Psoas muscle (tissue), 8 donors: ENCODE data around the gene SRGAP3. TPM values are rescaled to one million over a fixed set of nuclear protein-coding genes. Genes with fewer than 3 reads are reported as not detected.

Experiments used
- ATAC-seq, 4 donors: fragments of 200-7000 bp; cut with Tn5 transposase; one replicate each; pipeline ENCODE4 v1.9.1; 2020; ENCODE audit warnings: moderate library complexity in 3 of 4, mild to moderate bottlenecking in 2 of 4
- DNase-seq, 2 donors: peaks; one replicate each; pipeline ENCODE4 v3.0.0-alpha.2; 2020
- H3K27ac ChIP-seq: fragments of 200-600 bp; one replicate; pipeline ENCODE4 v1.8.0; 2022
- H3K27me3 ChIP-seq, 3 donors: fragments of 200-600 bp in 1 of 3; one replicate each; pipeline versions ENCODE4 v1.6.1 to v1.8.0; 2013 to 2022; ENCODE audit warnings: low read length in 2 of 3, mild to moderate bottlenecking in 2 of 3, moderate library complexity in 1 of 3; ENCODE audit not compliant: insufficient read depth in 3 of 3
- H3K36me3 ChIP-seq, 2 donors: fragments of 200-600 bp in 1 of 2; one replicate each; pipeline versions ENCODE4 v1.6.1 to v1.8.0; 2013 to 2022; ENCODE audit warnings: low read depth in 1 of 2, mild to moderate bottlenecking in 1 of 2, moderate library complexity in 1 of 2; ENCODE audit not compliant: insufficient read depth in 1 of 2
- H3K4me1 ChIP-seq: fragments of 200-600 bp; one replicate; pipeline ENCODE4 v1.8.0; 2022
- H3K4me3 ChIP-seq: fragments of 200-600 bp; one replicate; pipeline ENCODE4 v1.8.0; 2022; ENCODE audit warnings: mild to moderate bottlenecking
- H3K9me3 ChIP-seq: fragments of 200-600 bp; one replicate; pipeline ENCODE4 v1.8.0; 2022
- CTCF ChIP-seq: fragments of 200-600 bp; IDR thresholded peaks from one replicate; pipeline ENCODE4 v1.8.0; 2022; ENCODE audit warnings: antibody characterized with exemption
- WGBS, 3 donors: extraction: QIAGEN DNeasy Blood & Tissue Kit; methylation state at CpG; one replicate each; pipeline versions ENCODE4 v1.1.6 to v1.1.7; 2013; 5-methylcytosine and 5-hydroxymethylcytosine counted together
- intact Hi-C, 2 donors: fragments of 100-400 bp; cut with DNase I; formaldehyde crosslinking; loops; one replicate each; pipeline versions ENCODE4 v1.11.0 to v1.14.2; 2022
- polyA plus RNA-seq, 3 donors: library from polyadenylated mRNA; stranded (reverse); fragments of 200-250 nt; gene quantifications; one replicate each; pipeline ENCODE4 v1.2.3, GENCODE V29; 2013
- total RNA-seq, 4 donors: library from RNA; stranded (reverse); fragmentation: NEBNext Ultra II Directional in 2 of 4; extraction: Animal tissue kit (Norgen Biotek cat#: 25700) in 2 of 4; gene quantifications; one replicate each; pipeline versions ENCODE4 v1.2.1 to v1.2.4, GENCODE V29; 2021 to 2023
- donor health status: healthy with polysubstance abuse.
- donor health status: DM: no; HTN: no; CAD: no; lungs with moderate emphysema.
- donor health status: Bipolar disorder and iron deficiency.
- donor health status: healthy.
- donor health status: DM: yes; HTN: yes; CAD: no.
- donor health status: DM: no; HTN: no; CAD: no.
- donor health status: DM: no; HTN: no; CAD: no.
- donor health status: DM: yes; HTN: yes; CAD: no.

SRGAP3 gene
- total and polyA plus RNA-seq, 7 donors: 0.77 to 7.6 (median 1.9) TPM

GRCh38 chr3:9188583-9188982, 60.9 kb downstream of the SRGAP3 start:
- intact Hi-C loops: loop anchor here in 1 of 2 donors (2.0 kb wide), 1 partner anchor 18 kb away; no protein-coding TSS in a partner anchor
- no peaks in the 10 kb centered on the region for H3K36me3 ChIP-seq
- no peaks in the 10 kb centered on the region for H3K27me3 ChIP-seq
- H3K4me3 ChIP-seq: no peak overlapping the region
- TF ChIP-seq CTCF: no peak
- H3K4me1 ChIP-seq: peaks cover 6% of the 10 kb centered on the region
- no peak for ATAC-seq
- 91 to 97% (median 96%) methylated on average over 1 of the region's 1 CpG for WGBS, 3 donors
- no peaks in the 10 kb centered on the region for H3K9me3 ChIP-seq
- no peak overlapping the region for H3K27ac ChIP-seq
- no peak for DNase-seq

GRCh38 chr3:9185701-9186100, 63.7 kb downstream of the SRGAP3 start:
- WGBS, 3 donors: 87 to 88% (median 87%) methylated on average over 5 of the region's 5 CpGs
- Histone ChIP-seq H3K27ac (no peak overlapping the region), H3K27me3 (no peaks in the 10 kb centered on the region), H3K4me1 (peaks cover 17% of the 10 kb centered on the region), H3K36me3 (no peaks in the 10 kb centered on the region), H3K4me3 (no peak overlapping the region), H3K9me3 (no peaks in the 10 kb centered on the region)
- TF ChIP-seq CTCF: no peak
- intact Hi-C loops: no loop called here
- ATAC-seq: no peak
- no peak for DNase-seq

- 95 to 98% (median 97%) methylated on average over 3 of the region's 3 CpGs for whole genome bisulfite sequencing, 3 donors
- H3K27ac ChIP-seq: no peak overlapping the region
- no peak for DNase-seq
Observed at GRCh38 chr3:9185046-9185445, 64.4 kb downstream of the SRGAP3 start.

GRCh38 chr3:9184461-9184835, 65.0 kb downstream of the SRGAP3 start:
- intact Hi-C loops: no loop called here
- no peak for DNase-seq
- TF ChIP-seq CTCF: no peak

More at GRCh38 chr3:9185046-9185445, 64.4 kb downstream of the SRGAP3 start:
- ATAC-seq: no peak
- no peak for TF ChIP-seq CTCF
- Histone ChIP-seq H3K36me3 (no peaks in the 10 kb centered on the region), H3K27me3 (no peaks in the 10 kb centered on the region), H3K4me3 (no peak overlapping the region), H3K9me3 (no peaks in the 10 kb centered on the region), H3K4me1 (peaks cover 17% of the 10 kb centered on the region)
- intact Hi-C loops: no loop called here

GRCh38 chr3:9183811-9184460, 65.5 kb downstream of the SRGAP3 start:
- TF ChIP-seq CTCF: no peak
- no peak for DNase-seq
- no peaks in the 10 kb centered on the region for H3K27me3 ChIP-seq
- no peaks in the 10 kb centered on the region for H3K9me3 ChIP-seq
- intact Hi-C loops: no loop called here
- H3K4me3 ChIP-seq: no peak overlapping the region
- no peak overlapping the region for H3K27ac ChIP-seq
- H3K4me1 ChIP-seq: peaks cover 17% of the 10 kb centered on the region
- peak; percentile 44 to 74 (median 54) for ATAC-seq
- WGBS, 3 donors: 25 to 31% (median 27%) methylated on average over 10 of the region's 10 CpGs
- no peaks in the 10 kb centered on the region for H3K36me3 ChIP-seq

More at GRCh38 chr3:9184461-9184835, 65.0 kb downstream of the SRGAP3 start:
- Histone ChIP-seq H3K9me3 (no peaks in the 10 kb centered on the region), H3K27me3 (no peaks in the 10 kb centered on the region), H3K27ac (no peak overlapping the region), H3K4me1 (peaks cover 17% of the 10 kb centered on the region), H3K4me3 (no peak overlapping the region), H3K36me3 (no peaks in the 10 kb centered on the region)
- WGBS, 3 donors: 50 to 72% (median 51%) methylated on average over 4 of the region's 4 CpGs
- ATAC-seq: peak in 2 of 4 donors; percentile 40 to 53
